ENCODE measurements around the gene THADA.

DNA sequence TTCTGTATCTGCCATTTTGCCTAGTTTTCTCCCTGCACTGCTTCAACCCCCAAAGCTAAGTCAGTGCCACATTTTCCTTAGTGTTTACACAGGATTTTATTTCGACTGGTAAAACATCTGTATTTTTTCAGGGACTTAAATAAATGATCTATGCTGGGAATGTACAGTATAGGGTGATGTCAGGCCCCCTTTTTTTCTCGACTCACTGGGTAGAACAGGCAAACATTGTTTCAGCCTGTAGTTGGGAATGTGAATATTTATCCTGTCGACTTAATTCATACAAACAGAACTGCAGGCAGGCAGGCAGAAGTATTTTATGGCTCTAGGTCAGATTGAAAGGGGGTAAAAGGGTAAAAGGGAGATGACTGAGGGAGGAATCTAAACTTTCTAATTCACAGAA is 245.9 kb downstream of the THADA start:
- TF ChIP-seq, protein P1, sequence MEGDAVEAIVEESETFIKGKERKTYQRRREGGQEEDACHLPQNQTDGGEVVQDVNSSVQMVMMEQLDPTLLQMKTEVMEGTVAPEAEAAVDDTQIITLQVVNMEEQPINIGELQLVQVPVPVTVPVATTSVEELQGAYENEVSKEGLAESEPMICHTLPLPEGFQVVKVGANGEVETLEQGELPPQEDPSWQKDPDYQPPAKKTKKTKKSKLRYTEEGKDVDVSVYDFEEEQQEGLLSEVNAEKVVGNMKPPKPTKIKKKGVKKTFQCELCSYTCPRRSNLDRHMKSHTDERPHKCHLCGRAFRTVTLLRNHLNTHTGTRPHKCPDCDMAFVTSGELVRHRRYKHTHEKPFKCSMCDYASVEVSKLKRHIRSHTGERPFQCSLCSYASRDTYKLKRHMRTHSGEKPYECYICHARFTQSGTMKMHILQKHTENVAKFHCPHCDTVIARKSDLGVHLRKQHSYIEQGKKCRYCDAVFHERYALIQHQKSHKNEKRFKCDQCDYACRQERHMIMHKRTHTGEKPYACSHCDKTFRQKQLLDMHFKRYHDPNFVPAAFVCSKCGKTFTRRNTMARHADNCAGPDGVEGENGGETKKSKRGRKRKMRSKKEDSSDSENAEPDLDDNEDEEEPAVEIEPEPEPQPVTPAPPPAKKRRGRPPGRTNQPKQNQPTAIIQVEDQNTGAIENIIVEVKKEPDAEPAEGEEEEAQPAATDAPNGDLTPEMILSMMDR (IDR thresholded peaks at IDR 0.05): no peak
- no peak for TF ChIP-seq POLR2A (IDR thresholded peaks at IDR 0.05)
